SU-DHL-6 (cell line): ENCODE data around the gene SLC6A11.

ENCODE experiments used
- H2AFZ ChIP-seq: fragments of 200-600 bp; sonication (generic); 2 replicates; pipeline ENCODE4 v1.6.1; 2014; ENCODE audit warnings: low read depth, mild to moderate bottlenecking, moderate library complexity, mixed read lengths, antibody characterized with exemption, low read length; ENCODE audit not compliant: severe bottlenecking
- H3F3A ChIP-seq: fragments of 200-600 bp; shearing (Covaris generic); 2 replicates; pipeline ENCODE4 v1.6.0; 2016; ENCODE audit warnings: antibody characterized with exemption, mild to moderate bottlenecking; ENCODE audit not compliant: insufficient read depth
- H3K27ac ChIP-seq: fragments of 200-600 bp; sonication (generic); 2 replicates; pipeline ENCODE4 v1.5.1; 2016; ENCODE audit warnings: low read depth, mild to moderate bottlenecking, low read length, moderate library complexity, mixed read lengths
- H3K27me3 ChIP-seq: fragments of 200-600 bp; sonication (generic), shearing (Covaris generic); 2 replicates; pipeline ENCODE4 v1.6.0; 2014; ENCODE audit warnings: mild to moderate bottlenecking, low read length
- H3K36me3 ChIP-seq: fragments of 200-600 bp; sonication (generic); 2 replicates; pipeline ENCODE4 v1.6.1; 2014; ENCODE audit warnings: mild to moderate bottlenecking, low read length, mixed read lengths
- H3K4me2 ChIP-seq: fragments of 300-600, 200-600 bp; shearing (Covaris generic), sonication (generic); 2 replicates; pipeline ENCODE4 v1.6.0; 2014; ENCODE audit warnings: low read length, low read depth, mild to moderate bottlenecking; ENCODE audit not compliant: poor library complexity, severe bottlenecking
- H3K4me3 ChIP-seq: fragments of 200-600 bp; sonication (generic); 2 replicates; pipeline ENCODE4 v1.5.1; 2014; ENCODE audit warnings: antibody characterized with exemption, low read length, mild to moderate bottlenecking, mixed read lengths; ENCODE audit not compliant: insufficient read depth, poor library complexity, severe bottlenecking
- H3K79me2 ChIP-seq: fragments of 200-600 bp; sonication (generic); 2 replicates; pipeline ENCODE4 v1.6.1; 2014; ENCODE audit warnings: mild to moderate bottlenecking, low read length, moderate library complexity; ENCODE audit not compliant: insufficient read depth
- H3K9ac ChIP-seq: fragments of 200-600 bp; sonication (generic); 2 replicates; pipeline ENCODE4 v1.7.0; 2014; ENCODE audit warnings: mild to moderate bottlenecking, low read length
- H3K9me2 ChIP-seq: fragments of 200-600 bp; sonication (generic); replicated peaks from 2 replicates; pipeline ENCODE4 v1.6.1; 2014; ENCODE audit warnings: low read length; ENCODE audit not compliant: insufficient read depth
- H3K9me3 ChIP-seq: fragments of 200-600 bp; sonication (generic); 2 replicates; pipeline ENCODE4 v1.6.1; 2014; ENCODE audit warnings: low read length, mixed read lengths; ENCODE audit not compliant: insufficient read depth
- H4K20me1 ChIP-seq: fragments of 200-600 bp; sonication (generic); 2 replicates; pipeline ENCODE4 v1.6.1; 2014; ENCODE audit warnings: low read depth, mild to moderate bottlenecking, antibody characterized with exemption, low read length, moderate library complexity, mixed read lengths
- CTCF ChIP-seq: fragments of 200-600 bp; sonication (generic); IDR thresholded peaks from one replicate; pipeline ENCODE4 v1.5.1; 2017; ENCODE audit warnings: antibody characterized with exemption, mild to moderate bottlenecking, low read length, moderate library complexity; ENCODE audit not compliant: insufficient read depth, poor library complexity, severe bottlenecking
- EZH2phosphoT487 ChIP-seq: fragments of 200-600 bp; sonication (generic), shearing (Covaris generic); conservative IDR thresholded peaks from 2 replicates; pipeline ENCODE4 v1.6.1; 2018; ENCODE audit warnings: mild to moderate bottlenecking, antibody characterized with exemption, low read length, moderate library complexity, mixed read lengths

Gene SLC6A11

DNA sequence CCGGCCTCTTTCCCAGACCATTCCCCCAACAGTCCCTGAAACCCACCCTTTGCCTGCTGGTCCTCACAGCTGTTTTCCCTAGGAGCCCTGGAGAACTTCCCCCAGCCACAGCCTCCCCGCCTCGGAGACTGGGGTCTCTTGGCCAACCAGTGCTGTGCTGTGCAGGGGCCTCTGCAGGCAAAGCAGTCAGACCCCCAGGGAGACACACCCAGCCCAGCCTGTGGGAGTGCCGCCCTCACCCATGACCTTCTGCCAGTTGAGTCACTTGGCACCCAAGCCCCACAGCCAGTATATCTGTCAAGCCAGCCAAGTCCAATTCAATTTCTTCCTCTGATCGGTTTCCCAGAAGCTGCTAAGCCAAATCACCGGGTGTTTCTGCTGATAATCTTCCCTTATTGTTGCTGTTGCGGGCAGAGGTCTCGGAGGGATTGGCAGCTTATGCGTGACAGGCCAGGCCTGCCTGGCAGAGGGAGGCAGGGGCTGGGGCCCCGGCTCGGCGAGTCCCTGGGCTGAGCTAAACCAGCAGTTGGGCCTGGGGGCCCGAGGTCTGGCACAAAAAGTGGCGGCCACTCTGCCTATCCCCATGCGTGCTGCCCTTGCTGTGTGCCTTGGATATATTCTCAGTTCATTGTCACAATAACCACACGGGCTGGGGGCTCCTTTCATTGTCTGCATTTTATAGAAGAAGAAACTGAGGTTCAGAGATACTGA is 110.9 kb downstream of the SLC6A11 start:
- no peak overlapping the region for H3K4me3 ChIP-seq
- no peak overlapping the region for H3K9ac ChIP-seq
- H4K20me1 ChIP-seq: no peaks in the 10 kb centered on the region
- H3K9me2 ChIP-seq: no peaks in the 10 kb centered on the region
- H3F3A ChIP-seq: no peaks in the 10 kb centered on the region
- no peaks in the 10 kb centered on the region for H3K79me2 ChIP-seq
- no peaks in the 10 kb centered on the region for H3K36me3 ChIP-seq
- H3K9me3 ChIP-seq: no peaks in the 10 kb centered on the region
- no peak overlapping the region for H2AFZ ChIP-seq
- H3K4me2 ChIP-seq: no peak overlapping the region
- H3K27ac ChIP-seq: no peak overlapping the region
- H3K27me3 ChIP-seq: no peaks in the 10 kb centered on the region
- TF ChIP-seq CTCF: no peak
- no peak for TF ChIP-seq EZH2phosphoT487

GRCh38 chr3:10927551-10927950 is 111.5 kb downstream of the SLC6A11 start:
- Histone ChIP-seq H3K36me3 (no peaks in the 10 kb centered on the region), H3K9ac (no peak overlapping the region), H3K27me3 (no peaks in the 10 kb centered on the region), H3K9me3 (no peaks in the 10 kb centered on the region), H3F3A (no peaks in the 10 kb centered on the region), H3K4me2 (no peak overlapping the region), H2AFZ (no peak overlapping the region), H3K4me3 (no peak overlapping the region), H3K27ac (no peak overlapping the region), H4K20me1 (no peaks in the 10 kb centered on the region), H3K9me2 (no peaks in the 10 kb centered on the region), H3K79me2 (no peaks in the 10 kb centered on the region)
- TF ChIP-seq EZH2phosphoT487: no peak

DNA sequence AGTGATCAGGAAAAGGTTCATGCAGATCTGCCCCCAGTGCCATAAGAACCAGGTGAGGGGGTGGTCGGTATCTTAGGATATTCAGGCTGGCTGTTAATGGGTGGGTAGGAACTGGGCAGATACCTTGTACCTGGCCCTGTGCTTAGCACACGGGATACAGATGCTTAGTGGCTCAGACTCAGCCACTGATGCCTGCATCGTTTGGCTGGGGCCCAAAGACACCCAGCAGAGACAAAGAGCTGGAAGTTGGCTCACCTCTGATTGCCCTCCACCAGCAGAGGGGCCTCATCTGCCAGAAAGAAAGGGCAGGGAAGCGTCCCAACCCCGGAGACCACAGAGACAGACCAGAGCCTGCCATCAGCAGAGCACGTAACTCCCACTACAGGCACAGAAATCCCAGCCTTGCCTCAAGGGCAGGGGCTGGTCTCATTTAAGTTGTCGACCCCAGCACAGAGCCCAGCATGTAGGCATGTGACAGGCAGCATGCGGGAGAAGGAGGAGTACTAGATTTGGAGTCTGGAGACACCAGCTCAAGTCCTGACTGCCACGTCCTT is 112.5 kb downstream of the SLC6A11 start:
- H4K20me1 ChIP-seq: no peaks in the 10 kb centered on the region
- no peak overlapping the region for H3K4me3 ChIP-seq
- TF ChIP-seq EZH2phosphoT487 (no peak), CTCF (no peak)
- H3K4me2 ChIP-seq: no peak overlapping the region
- no peaks in the 10 kb centered on the region for H3K9me3 ChIP-seq
- H3K79me2 ChIP-seq: no peaks in the 10 kb centered on the region
- no peak overlapping the region for H2AFZ ChIP-seq
- no peaks in the 10 kb centered on the region for H3K36me3 ChIP-seq
- H3K9ac ChIP-seq: no peak overlapping the region
- no peaks in the 10 kb centered on the region for H3K27me3 ChIP-seq
- no peaks in the 10 kb centered on the region for H3F3A ChIP-seq
- H3K27ac ChIP-seq: no peak overlapping the region
- no peaks in the 10 kb centered on the region for H3K9me2 ChIP-seq

GRCh38 chr3:10928961-10929471 is 113.0 kb downstream of the SLC6A11 start:
- H3K27ac ChIP-seq: no peak overlapping the region
- TF ChIP-seq EZH2phosphoT487 (no peak), CTCF (no peak)

More at GRCh38 chr3:10928961-10929471, 113.0 kb downstream of the SLC6A11 start:
- H3K4me3 ChIP-seq: no peak overlapping the region
- no peaks in the 10 kb centered on the region for H4K20me1 ChIP-seq
- no peak overlapping the region for H3K4me2 ChIP-seq
- no peak overlapping the region for H3K9ac ChIP-seq
- no peaks in the 10 kb centered on the region for H3F3A ChIP-seq
- no peaks in the 10 kb centered on the region for H3K79me2 ChIP-seq
- H3K9me3 ChIP-seq: no peaks in the 10 kb centered on the region
- H3K27me3 ChIP-seq: no peaks in the 10 kb centered on the region
- no peaks in the 10 kb centered on the region for H3K9me2 ChIP-seq
- no peak overlapping the region for H2AFZ ChIP-seq
- no peaks in the 10 kb centered on the region for H3K36me3 ChIP-seq
